IMR-90 (cell line): ENCODE results near the gene MYO1D. TPM values are rescaled to one million over a fixed set of nuclear protein-coding genes. Genes with fewer than 3 reads are reported as not detected.

Source experiments
- ATAC-seq: fragments of 200-7000 bp; cut with Tn5 transposase; 2 replicates; pipeline ENCODE4 v1.9.1; 2020; ENCODE audit warnings: low read depth, mild to moderate bottlenecking, moderate library complexity
- BruUV-seq: library from RNA; stranded (reverse); fragments of 400-500 nt; replicated peaks from 2 replicates; lab custom pipeline; 2021; lab: Mats Ljungman, UMichigan
- CTCF ChIA-PET: fragments of 300-600 bp; formaldehyde crosslinking; extraction: SDS; loops from one replicate; lab custom pipeline; 2021; ENCODE audit warnings: antibody characterized with exemption; lab: Yijun Ruan, JAX
- POLR2A ChIA-PET: fragments of 300-600 bp; sonication (Branson Sonifier 250); formaldehyde crosslinking; loops from one replicate; lab custom pipeline; 2022; ENCODE audit warnings: antibody characterized with exemption; ENCODE audit not compliant: unreplicated experiment; lab: Charles Lee
- DNase-seq: peaks from one replicate; pipeline ENCODE4 v3.0.0; 2013
- H2AFZ ChIP-seq: replicated peaks from 2 replicates; pipeline ENCODE3; 2013; ENCODE audit warnings: low read length, mild to moderate bottlenecking; ENCODE audit not compliant: poor library complexity
- H2AK5ac ChIP-seq: 2 replicates; pipeline ENCODE4 v1.6.1; 2013; ENCODE audit warnings: low read depth, low read length, inconsistent platforms
- H2AK9ac ChIP-seq: replicated peaks from 2 replicates; pipeline ENCODE3; 2013; ENCODE audit warnings: mild to moderate bottlenecking, low read depth, low read length, moderate library complexity; ENCODE audit not compliant: poor library complexity
- H2BK120ac ChIP-seq: 2 replicates; pipeline ENCODE4 v1.6.1; 2013; ENCODE audit warnings: low read depth, low read length, inconsistent platforms
- H2BK15ac ChIP-seq: 3 replicates; pipeline ENCODE4 v1.6.1; 2013; ENCODE audit warnings: low read depth, low read length, inconsistent platforms
- H2BK20ac ChIP-seq: 2 replicates; pipeline ENCODE4 v1.6.1; 2013; ENCODE audit warnings: low read depth, mild to moderate bottlenecking, inconsistent platforms, low read length, moderate library complexity
- H2BK5ac ChIP-seq: 2 replicates; pipeline ENCODE4 v1.6.1; 2013; ENCODE audit warnings: mild to moderate bottlenecking, low read depth, low read length, inconsistent platforms; ENCODE audit not compliant: poor library complexity, severe bottlenecking
- H3K14ac ChIP-seq: replicated peaks from 2 replicates; pipeline ENCODE4 v1.6.1; 2013; ENCODE audit warnings: low read depth, low read length, inconsistent platforms
- H3K18ac ChIP-seq: 2 replicates; pipeline ENCODE4 v1.6.1; 2013; ENCODE audit warnings: low read depth, low read length, control low read depth
- H3K23ac ChIP-seq: 2 replicates; pipeline ENCODE4 v1.6.1; 2013; ENCODE audit warnings: low read depth, low read length, inconsistent platforms
- H3K27ac ChIP-seq: 2 replicates; pipeline ENCODE4 v1.5.1; 2013; ENCODE audit warnings: mild to moderate bottlenecking, control low read depth, low read length; ENCODE audit not compliant: insufficient read depth
- H3K27me3 ChIP-seq: 2 replicates; pipeline ENCODE4 v1.6.1; 2013; ENCODE audit warnings: low read length; ENCODE audit not compliant: control insufficient read depth, insufficient read depth
- H3K36me3 ChIP-seq: 2 replicates; pipeline ENCODE4 v1.6.1; 2013; ENCODE audit warnings: low read length, mixed read lengths; ENCODE audit not compliant: control insufficient read depth, insufficient read depth
- H3K4ac ChIP-seq: 2 replicates; pipeline ENCODE4 v1.6.1; 2013; ENCODE audit warnings: low read depth, low read length, inconsistent platforms
- H3K4me1 ChIP-seq: 2 replicates; pipeline ENCODE4 v1.6.1; 2013; ENCODE audit warnings: low read length, mixed read lengths; ENCODE audit not compliant: control insufficient read depth, insufficient read depth
- H3K4me2 ChIP-seq: 2 replicates; pipeline ENCODE4 v1.6.1; 2013; ENCODE audit warnings: low read depth, mild to moderate bottlenecking, control low read depth, low read length, moderate library complexity
- H3K4me3 ChIP-seq: 2 replicates; pipeline ENCODE4 v1.5.1; 2013; ENCODE audit warnings: low read depth, mild to moderate bottlenecking, control low read depth, low read length, moderate library complexity; ENCODE audit not compliant: insufficient read depth
- H3K56ac ChIP-seq: 2 replicates; pipeline ENCODE4 v1.6.1; 2013; ENCODE audit warnings: low read length, inconsistent platforms; ENCODE audit not compliant: insufficient read depth; ENCODE audit errors: extremely low read depth
- H3K79me1 ChIP-seq, 2 experiments: 2 replicates each; pipeline ENCODE4 v1.6.1; 2013; ENCODE audit warnings: low read length in 2 of 2, inconsistent platforms in 1 of 2, low read depth in 1 of 2
- H3K9ac ChIP-seq: 2 replicates; pipeline ENCODE4 v1.6.1; 2013; ENCODE audit warnings: low read depth, low read length, control low read depth
- H3K9me1 ChIP-seq: 2 replicates; pipeline ENCODE4 v1.6.1; 2013; ENCODE audit warnings: low read length, inconsistent platforms; ENCODE audit not compliant: insufficient read depth
- H3K9me3 ChIP-seq: 2 replicates; pipeline ENCODE4 v1.6.1; 2013; ENCODE audit warnings: low read length; ENCODE audit not compliant: control insufficient read depth, insufficient read depth
- H4K20me1 ChIP-seq: 2 replicates; pipeline ENCODE4 v1.6.1; 2013; ENCODE audit warnings: low read length, inconsistent platforms; ENCODE audit not compliant: insufficient read depth
- H4K5ac ChIP-seq: 2 replicates; pipeline ENCODE4 v1.6.1; 2013; ENCODE audit warnings: mild to moderate bottlenecking, low read depth, low read length, control low read depth
- H4K8ac ChIP-seq, 2 experiments: 2 replicates each; pipeline ENCODE4 v1.6.1; 2013; ENCODE audit warnings: low read depth in 2 of 2, low read length in 2 of 2, control low read depth in 1 of 2, inconsistent platforms in 1 of 2
- H4K91ac ChIP-seq: 2 replicates; pipeline ENCODE4 v1.6.1; 2013; ENCODE audit warnings: low read depth, low read length, inconsistent platforms; ENCODE audit not compliant: insufficient read depth
- CTCF ChIP-seq: conservative IDR thresholded peaks from 2 replicates; pipeline ENCODE4 v1.5.1; 2012; ENCODE audit warnings: mild to moderate bottlenecking, low read depth, low read length, improper control_type of control experiment
- FOS ChIP-seq: fragments of 150-350 bp; IDR thresholded peaks from 2 replicates; pipeline ENCODE4 v1.6.1; 2016; ENCODE audit warnings: low read depth, low read length
- MAFK ChIP-seq: IDR thresholded peaks from 2 replicates; pipeline ENCODE4 v1.6.1; 2012; ENCODE audit warnings: low read depth, low read length, improper control_type of control experiment
- MXI1 ChIP-seq: IDR thresholded peaks from 2 replicates; pipeline ENCODE4 v1.6.1; 2012; ENCODE audit warnings: low read depth, mild to moderate bottlenecking, low read length, moderate library complexity, borderline replicate concordance
- NFE2L2 ChIP-seq: fragments of 150-350 bp; IDR thresholded peaks from 2 replicates; pipeline ENCODE4 v1.6.1; 2016; ENCODE audit warnings: low read depth, mild to moderate bottlenecking, low read length
- RAD21 ChIP-seq: IDR thresholded peaks from 2 replicates; pipeline ENCODE4 v1.6.1; 2012; ENCODE audit warnings: low read length, improper control_type of control experiment
- WGBS, 2 experiments: methylation state at CpG; one replicate each; pipeline versions ENCODE4 v1.1.5 to v1.1.7; 2013; ENCODE audit warnings: missing lambda C conversion rate in 2 of 2; ENCODE audit not compliant: insufficient read length in 1 of 2; ENCODE audit errors: extremely low coverage in 2 of 2; 5-methylcytosine and 5-hydroxymethylcytosine counted together
- dilution Hi-C: fragments of 300-500 bp; cut with HindIII; formaldehyde crosslinking; loops from one replicate; pipeline ENCODE4 v1.14.3; 2018; ENCODE audit warnings: low sequenced_read_pairs; ENCODE audit not compliant: unreplicated experiment
- in situ Hi-C: fragments of 300-500 bp; cut with MboI; formaldehyde crosslinking; loops from 3 replicates; pipeline ENCODE4 v1.14.3; 2019; ENCODE audit warnings: low sequenced_read_pairs, inconsistent platforms, mixed read lengths
- intact Hi-C: fragments of 100-400 bp; cut with micrococcal nuclease; formaldehyde crosslinking; loops from 2 replicates; pipeline ENCODE4 v1.10.0; 2022
- polyA plus RNA-seq, 3 experiments: library from polyadenylated mRNA; depleted of rRNA; stranded (reverse); fragments of >200 nt; gene quantifications; 2 replicates each; pipeline ENCODE4 v1.2.3, GENCODE V29; 2012; ENCODE audit warnings: low replicate concordance in 1 of 3
- total RNA-seq: library from RNA; depleted of rRNA; stranded (reverse); fragments of >200 nt; gene quantifications from 2 replicates; pipeline ENCODE4 v1.2.3, GENCODE V29; 2012

Gene MYO1D
- total and polyA plus RNA-seq, 2 of the 4 experiments (the other 2 are of a cell fraction): 0.63 to 0.90 TPM

GRCh38 chr17:32651084-32651483 is 225.8 kb downstream of the MYO1D start:
- no TSS peak for BruUV-seq
- H3K14ac ChIP-seq: no peak overlapping the region
- no peaks in the 10 kb centered on the region for H4K20me1 ChIP-seq
- DNase-seq: no peak
- H4K91ac ChIP-seq: no peak overlapping the region
- no peak overlapping the region for H3K4ac ChIP-seq
- H2AK5ac ChIP-seq: no peak overlapping the region
- no peak overlapping the region for H4K8ac ChIP-seq
- no peak overlapping the region for H2BK15ac ChIP-seq
- H2AFZ ChIP-seq: no peak overlapping the region
- H2AK9ac ChIP-seq: no peak overlapping the region
- intact Hi-C loops: no loop called here
- no peak overlapping the region for H2BK20ac ChIP-seq
- no peak overlapping the region for H3K18ac ChIP-seq
- no peak overlapping the region for H3K27ac ChIP-seq
- H3K9ac ChIP-seq: no peak overlapping the region
- H3K4me2 ChIP-seq: no peak overlapping the region
- H2BK5ac ChIP-seq: no peak overlapping the region
- H3K4me3 ChIP-seq: no peak overlapping the region
- no peaks in the 10 kb centered on the region for H3K27me3 ChIP-seq
- H3K56ac ChIP-seq: no peak overlapping the region
- H4K5ac ChIP-seq: no peak overlapping the region
- ChIA-PET CTCF (no interaction called here), POLR2A (no interaction called here)
- no peak overlapping the region for H2BK120ac ChIP-seq
- WGBS, 2 experiments: 83% methylated on average over 1 of the region's 2 CpGs; no CpG with 5 or more reads in 1 of the 2 experiments
- H3K9me1 ChIP-seq: no peaks in the 10 kb centered on the region
- in situ Hi-C loops: loop anchor here (25.0 kb wide), 1 partner anchor 111 kb away; no protein-coding TSS in a partner anchor
- no peaks in the 10 kb centered on the region for H3K4me1 ChIP-seq
- H3K36me3 ChIP-seq: no peaks in the 10 kb centered on the region
- no peak overlapping the region for H3K23ac ChIP-seq
- H3K9me3 ChIP-seq: no peaks in the 10 kb centered on the region
- dilution Hi-C loops: no loop called here
- ATAC-seq: no peak
- TF ChIP-seq CTCF (no peak), NFE2L2 (no peak), RAD21 (no peak), FOS (no peak), MXI1 (no peak), MAFK (no peak)
- no peaks in the 10 kb centered on the region for H3K79me1 ChIP-seq
